Lower leg skin (tissue), 3 donors: ENCODE data around the gene LRG1.

Experiments used
- CTCF ChIP-seq, 3 donors: fragments of 450-650 bp; IDR thresholded peaks; one replicate each; pipeline ENCODE4 v1.5.1; 2016; ENCODE audit warnings: antibody characterized with exemption in 3 of 3, mild to moderate bottlenecking in 3 of 3, moderate library complexity in 2 of 3
- POLR2A ChIP-seq, 2 donors: fragments of 450-650 bp; IDR thresholded peaks; one replicate each; pipeline ENCODE4 v1.6.1; 2016 to 2017; ENCODE audit warnings: antibody characterized with exemption in 2 of 2, mild to moderate bottlenecking in 1 of 2, moderate library complexity in 1 of 2

GRCh38 chr19:4539169-4539692 is 605 bp downstream of the LRG1 start:
- no peak for TF ChIP-seq CTCF (IDR thresholded peaks at IDR 0.05)
- no peak for TF ChIP-seq POLR2A (IDR thresholded peaks at IDR 0.05)
